GM18520 (cell line): Measurements from ENCODE around the gene SETD1B.
A peak's percentile ranks its signal among the peaks of the same experiment; 100 is the strongest.
"Not testable (repeated sequence)": the region's sequence is repeated elsewhere in the genome, so short reads cannot be mapped to it uniquely, and the experiment has no call there.

ENCODE experiments used
- ATAC-seq: cut with Tn5 transposase; IDR thresholded peaks from one replicate; pipeline ENCODE4 v1.9.1; 2021; ENCODE audit not compliant: unreplicated experiment

SETD1B gene

GRCh38 chr12:121803861-121804416, at the start of gene SETD1B:
SETD1B (plus strand) TSS chr12:121804009; CDS start chr12:121804738, 729 bp downstream.
- ATAC-seq = no peak

DNA sequence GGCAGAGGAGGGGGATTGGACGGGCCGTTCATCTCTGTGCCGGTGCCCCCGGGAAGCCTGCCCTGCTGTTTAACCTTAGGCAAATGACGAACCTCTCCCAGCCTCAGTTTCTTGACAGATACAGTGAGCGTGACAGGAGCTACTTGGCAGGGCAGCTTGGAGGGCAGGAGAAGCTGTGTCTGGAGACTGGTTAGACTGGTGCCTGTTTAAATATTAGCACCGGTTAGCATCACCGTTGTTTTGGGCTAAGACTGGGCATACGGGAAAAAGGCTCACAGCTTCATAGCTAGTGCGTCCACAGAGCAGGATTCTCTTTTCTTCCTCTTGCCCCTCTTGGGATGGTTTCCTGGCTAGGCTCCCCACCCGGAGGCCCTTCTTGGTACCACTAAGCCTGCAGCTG, 49.0 kb upstream of the SETD1B start:
- no peak for ATAC-seq

DNA sequence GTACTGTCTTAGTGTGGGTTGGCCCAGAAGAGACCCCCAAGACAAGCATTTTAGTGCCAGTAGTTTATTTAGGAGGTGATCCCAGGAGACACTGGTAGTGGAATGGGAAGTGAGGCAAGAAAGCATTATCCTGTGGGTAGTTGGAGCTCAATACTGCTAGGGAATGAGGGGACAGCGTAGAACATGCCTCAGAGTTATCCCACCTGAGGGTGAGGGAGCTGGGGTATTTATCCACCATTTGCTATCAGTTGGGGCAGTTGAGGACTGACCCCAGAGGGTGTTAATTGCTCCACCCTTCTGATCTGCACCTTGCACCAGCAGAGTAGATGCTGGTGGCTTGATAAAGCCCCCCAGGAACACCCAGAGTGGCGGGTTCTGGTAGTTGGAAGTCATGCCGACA, 48.2 kb upstream of the SETD1B start:
- ATAC-seq = no peak

- not testable (repeated sequence) for ATAC-seq
Observed at GRCh38 chr12:121758536-121758935, 45.3 kb upstream of the SETD1B start.

GRCh38 chr12:121762269-121762668, 41.5 kb upstream of the SETD1B start:
- ATAC-seq = no peak

GRCh38 chr12:121764808-121765207, 39.0 kb upstream of the SETD1B start:
- ATAC-seq = no peak

GRCh38 chr12:121765573-121765972, 38.2 kb upstream of the SETD1B start:
- no peak for ATAC-seq

DNA sequence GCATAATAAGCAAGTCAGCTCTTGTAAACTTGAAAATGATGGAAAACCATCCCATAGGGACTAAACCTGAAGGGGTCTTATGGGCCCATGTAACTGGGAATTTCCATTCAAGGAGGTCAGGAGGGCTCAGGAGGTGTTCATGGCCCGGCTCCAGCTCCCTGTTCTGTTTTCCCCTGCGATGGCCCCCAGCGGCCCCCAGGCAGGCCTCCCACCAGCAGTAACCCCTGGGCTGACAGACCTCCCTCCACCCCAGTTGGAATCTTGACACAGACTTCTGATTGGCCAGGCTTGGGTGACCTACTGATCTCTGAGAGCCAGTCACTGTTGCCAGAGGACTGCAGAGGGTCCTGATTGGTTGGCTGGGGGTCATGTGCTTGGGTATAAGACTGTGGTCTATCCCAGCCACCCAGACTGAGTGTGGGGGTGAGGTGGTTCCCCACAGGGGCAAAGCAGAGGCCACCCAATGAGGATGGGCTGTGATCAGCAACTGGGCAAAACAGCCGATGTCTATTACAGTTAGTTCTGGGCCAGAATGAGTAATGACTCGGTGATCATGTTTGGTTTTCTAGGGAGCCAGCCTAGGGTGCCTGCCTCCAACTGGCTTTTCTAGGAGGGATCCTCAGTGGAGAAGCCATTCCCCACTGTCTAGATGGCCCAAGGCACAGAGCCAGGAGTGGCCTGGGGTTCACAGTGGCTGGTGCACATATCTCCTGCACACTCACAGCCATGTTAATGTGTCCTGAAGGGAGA, 37.3 kb upstream of the SETD1B start:
- ATAC-seq = no peak

- no peak for ATAC-seq
Observed at GRCh38 chr12:121767525-121768016, 36.2 kb upstream of the SETD1B start.

GRCh38 chr12:121769297-121769830, 34.4 kb upstream of the SETD1B start:
- no peak for ATAC-seq

DNA sequence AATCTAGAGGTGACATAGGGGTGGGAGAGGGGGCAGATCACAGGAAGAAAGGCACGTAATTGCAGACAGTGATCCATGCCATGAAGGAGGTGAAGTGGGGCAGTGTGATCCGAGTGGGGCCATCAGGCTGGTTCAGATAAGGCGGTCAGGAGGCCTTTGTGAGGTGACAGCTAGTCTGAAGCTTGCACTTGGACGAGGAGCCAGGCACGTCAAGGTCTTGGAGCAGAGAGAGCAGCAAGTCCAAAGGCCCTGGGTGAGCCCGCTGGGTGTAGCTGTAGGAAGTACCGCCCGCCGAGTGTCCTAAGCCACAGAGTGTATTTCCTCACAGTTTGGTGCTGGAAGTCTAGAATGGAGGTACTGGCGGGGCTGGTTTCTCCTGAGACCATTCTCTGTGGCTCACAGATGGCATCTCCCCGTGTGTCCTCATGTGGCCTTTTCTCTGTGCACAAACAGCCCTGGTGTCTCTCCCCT, 33.9 kb upstream of the SETD1B start:
- ATAC-seq = no peak

DNA sequence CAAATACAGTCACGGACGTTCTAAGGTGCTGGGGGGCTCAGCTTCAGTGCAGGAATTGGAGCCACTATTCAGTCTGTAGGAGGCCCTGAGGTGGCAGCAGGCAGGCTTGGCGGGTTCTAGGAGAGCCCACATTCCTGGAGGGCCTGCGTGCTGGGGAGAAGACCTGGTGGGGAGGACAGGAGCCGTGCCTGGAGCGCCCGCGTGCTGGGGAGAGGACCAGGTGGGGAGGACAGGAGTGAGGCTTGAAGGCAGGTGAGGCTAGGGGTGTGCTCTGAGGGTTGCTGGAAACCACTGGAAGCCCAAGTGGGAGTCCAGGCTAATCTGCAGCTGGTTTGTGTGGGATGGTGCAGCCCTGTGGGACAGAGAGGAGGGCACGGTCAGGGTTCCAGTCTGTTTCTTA, 33.4 kb upstream of the SETD1B start:
- ATAC-seq = no peak

- no peak for ATAC-seq
Observed at GRCh38 chr12:121770813-121771625, 32.8 kb upstream of the SETD1B start.

GRCh38 chr12:121773011-121773777, 30.6 kb upstream of the SETD1B start:
- peak; percentile 64 for ATAC-seq

DNA sequence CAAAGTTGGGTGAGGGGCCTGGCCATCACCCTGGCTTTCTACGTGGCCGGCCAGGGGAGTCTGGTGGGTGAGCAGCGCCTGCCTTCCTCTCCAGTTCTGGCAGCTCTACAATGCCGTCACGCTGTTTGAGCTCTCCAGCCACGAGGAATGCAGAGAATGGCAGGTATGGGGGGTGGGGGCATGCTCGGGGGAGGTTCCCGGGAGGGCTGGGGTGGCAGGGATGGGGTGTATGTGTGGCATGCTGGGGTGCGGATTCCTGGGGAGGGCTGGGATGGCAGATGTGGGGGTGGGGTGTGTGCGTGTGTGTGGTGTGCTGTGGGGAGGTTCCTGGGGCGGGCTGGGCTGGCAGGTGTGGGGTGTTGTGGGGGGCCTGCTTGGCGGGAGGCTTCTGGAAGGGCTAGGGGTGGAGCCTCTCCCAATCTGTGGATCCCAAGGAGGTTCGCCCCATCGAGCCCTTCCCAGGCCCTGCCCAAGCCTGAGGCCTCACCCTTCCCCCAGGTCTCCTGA, 28.8 kb upstream of the SETD1B start:
- ATAC-seq = no peak

GRCh38 chr12:121775501-121775900, 28.3 kb upstream of the SETD1B start:
- no peak for ATAC-seq

DNA sequence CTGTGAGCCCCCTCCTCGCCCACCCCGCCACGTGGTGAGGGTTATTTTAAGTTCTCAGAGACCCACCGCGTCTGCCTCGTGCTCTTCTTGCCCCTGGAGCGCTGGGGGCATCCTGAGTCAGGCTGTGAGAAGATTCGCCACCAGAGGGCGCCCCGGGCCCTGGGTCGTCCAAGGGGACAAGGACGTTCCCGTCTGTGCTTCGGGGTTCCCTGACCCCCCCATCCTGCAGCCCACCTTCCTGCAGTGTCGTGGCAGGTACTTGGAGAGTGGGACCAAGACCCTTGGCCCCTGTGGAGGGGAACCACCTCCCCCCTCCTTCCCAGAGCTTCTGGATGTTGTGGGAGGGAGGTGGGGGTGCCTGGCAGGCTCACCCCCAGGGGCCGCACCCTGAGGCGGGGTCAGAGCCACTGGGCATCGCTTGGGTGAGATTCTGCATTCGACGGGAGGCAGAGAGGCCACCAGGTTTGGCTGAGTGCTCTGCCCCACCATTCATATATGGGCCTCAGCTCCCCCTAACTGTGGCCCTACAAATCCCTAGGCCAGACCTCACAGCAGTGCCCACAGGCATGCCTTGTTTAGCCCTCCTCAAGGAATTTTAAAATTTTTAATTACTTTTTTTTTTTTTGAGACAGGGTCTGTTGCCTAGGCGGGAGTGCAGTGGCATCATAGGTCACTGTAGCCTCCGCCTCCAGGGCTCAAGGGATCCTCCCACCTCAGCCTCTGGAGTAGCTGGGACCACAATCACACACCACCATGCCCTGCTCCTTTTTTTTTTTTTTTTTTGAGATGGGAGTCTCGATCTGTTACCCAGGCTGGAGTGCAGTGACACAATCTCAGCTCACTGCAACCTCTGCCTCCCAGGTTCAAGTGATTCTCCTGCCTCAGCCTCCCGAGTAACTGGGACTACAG, 27.4 kb upstream of the SETD1B start:
- ATAC-seq = no peak

DNA sequence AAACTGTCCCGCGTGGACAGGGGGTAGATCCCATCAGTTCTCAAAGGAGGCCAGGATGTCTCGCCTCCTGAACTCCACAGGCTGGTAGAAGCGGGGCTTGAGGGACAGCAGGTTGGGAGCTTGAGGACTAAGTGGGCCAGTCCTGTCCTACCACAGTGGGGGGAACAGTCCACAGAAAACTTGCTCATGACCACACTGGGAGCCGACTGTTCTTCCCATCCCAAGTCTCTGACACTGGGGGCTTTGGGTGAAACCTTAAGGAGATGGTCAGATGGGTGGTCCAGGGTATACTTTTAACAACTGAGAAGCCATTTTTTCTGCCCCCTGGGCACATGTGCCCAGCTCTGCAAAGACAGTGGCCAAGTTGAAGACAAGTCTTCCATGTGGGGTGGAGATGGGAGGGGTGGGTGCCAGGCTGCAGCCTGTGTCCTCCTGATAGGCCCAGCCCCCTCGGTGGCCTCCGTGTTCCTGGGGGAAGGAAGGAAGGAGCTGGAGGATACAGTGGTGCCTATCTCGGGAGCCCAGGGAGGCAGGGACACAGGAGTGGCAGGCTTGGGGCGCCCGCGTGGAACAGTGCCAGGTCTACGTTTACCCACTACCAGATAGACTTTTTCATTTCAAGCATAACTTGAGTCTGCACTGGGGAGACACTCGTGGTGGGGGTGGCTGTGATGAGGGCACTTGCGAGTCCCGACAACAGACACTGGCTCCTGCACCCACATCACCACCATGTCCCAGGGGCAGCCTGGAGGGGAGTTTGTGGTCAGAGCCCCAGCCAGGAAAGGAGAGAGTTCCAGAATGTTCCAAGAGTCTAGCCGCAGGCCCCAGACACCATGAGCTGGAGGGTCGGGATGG, 25.0 kb upstream of the SETD1B start:
- no peak for ATAC-seq
